ENCODE measurements around the gene CCDC149.

CCDC149 gene

DNA sequence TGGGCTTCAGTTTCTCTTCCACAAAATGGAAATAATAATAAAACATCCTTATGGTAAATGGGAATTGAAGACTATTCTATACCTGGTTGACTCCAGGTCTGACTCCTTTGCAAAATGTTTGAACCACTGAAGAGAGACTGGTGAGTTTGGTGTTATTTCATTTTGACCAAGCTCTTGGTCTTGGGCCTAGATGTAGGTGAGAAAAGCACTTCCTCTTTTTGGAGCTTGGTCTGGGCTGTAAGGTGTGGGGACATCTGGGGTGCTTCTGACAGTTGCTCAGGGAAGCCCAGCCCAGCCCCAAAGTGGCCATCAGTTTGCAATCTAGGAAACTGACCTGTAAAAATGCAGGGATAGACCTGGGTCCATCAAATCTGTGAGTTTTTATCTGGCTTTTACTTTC lies 144.2 kb downstream of the CCDC149 start:
- Histone ChIP-seq H3K4me3 (no peak overlapping the region), H3K27ac (no peak overlapping the region), H4K20me1 (peaks cover 0 to 11% (median 0%) of the 10 kb centered on the region in 11 experiments; a peak in 2 of 22 replicates), H3K9ac (no peak overlapping the region), H3K4me2 (no peak overlapping the region), H3K27me3 (peaks cover 0 to 83% (median 0%) of the 10 kb centered on the region in 11 experiments; a peak in 7 of 22 replicates), H3K4me1 (peaks cover 0 to 16% (median 10%) of the 10 kb centered on the region in 10 experiments; a peak in 14 of 20 replicates), H3K9me3 (replicated peaks in 1 of 11) (peaks cover 0 to 38% (median 9%) of the 10 kb centered on the region in 11 experiments; a peak in 11 of 22 replicates), H3K36me3 (no peaks in the 10 kb centered on the region)
- no peak for TF ChIP-seq Cebpa-rat (IDR thresholded peaks at IDR 0.05)

DNA sequence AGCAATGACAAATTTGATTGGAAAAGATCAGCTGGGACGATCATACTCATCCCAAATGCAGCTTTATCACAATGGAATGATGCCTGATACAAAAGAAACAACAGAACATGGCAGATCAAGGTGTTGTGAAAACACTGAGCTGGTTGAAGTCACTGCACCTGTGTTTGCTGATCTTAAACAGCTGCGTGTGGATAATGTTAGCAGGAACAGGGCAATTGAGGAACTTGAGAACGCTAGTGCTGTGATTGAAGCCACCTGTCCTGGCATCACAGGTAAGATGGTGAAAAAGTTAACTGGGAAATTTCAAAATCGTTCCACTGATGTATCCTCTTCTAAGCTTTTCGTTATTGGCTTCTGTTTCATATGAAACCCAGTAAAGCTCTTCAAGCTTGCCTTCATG lies 144.8 kb downstream of the CCDC149 start:
- no peak overlapping the region for H3K4me2 ChIP-seq
- no peak overlapping the region for H3K4me3 ChIP-seq
- no peak for TF ChIP-seq Cebpa-rat (IDR thresholded peaks at IDR 0.05)
- no peak overlapping the region for H3K9ac ChIP-seq
- no peak overlapping the region for H3K27ac ChIP-seq
- H3K9me3 ChIP-seq (replicated peaks in 1 of 11), result peaks cover 0 to 39% (median 9%) of the 10 kb centered on the region in 11 experiments; a peak in 11 of 22 replicates
- H3K27me3 ChIP-seq, result peaks cover 0 to 85% (median 0%) of the 10 kb centered on the region in 11 experiments; a peak in 7 of 22 replicates
- no peaks in the 10 kb centered on the region for H3K36me3 ChIP-seq
- peaks cover 0 to 16% (median 10%) of the 10 kb centered on the region in 10 experiments; a peak in 14 of 20 replicates for H3K4me1 ChIP-seq
- H4K20me1 ChIP-seq, result peaks cover 0 to 11% (median 0%) of the 10 kb centered on the region in 11 experiments; a peak in 2 of 22 replicates

DNA sequence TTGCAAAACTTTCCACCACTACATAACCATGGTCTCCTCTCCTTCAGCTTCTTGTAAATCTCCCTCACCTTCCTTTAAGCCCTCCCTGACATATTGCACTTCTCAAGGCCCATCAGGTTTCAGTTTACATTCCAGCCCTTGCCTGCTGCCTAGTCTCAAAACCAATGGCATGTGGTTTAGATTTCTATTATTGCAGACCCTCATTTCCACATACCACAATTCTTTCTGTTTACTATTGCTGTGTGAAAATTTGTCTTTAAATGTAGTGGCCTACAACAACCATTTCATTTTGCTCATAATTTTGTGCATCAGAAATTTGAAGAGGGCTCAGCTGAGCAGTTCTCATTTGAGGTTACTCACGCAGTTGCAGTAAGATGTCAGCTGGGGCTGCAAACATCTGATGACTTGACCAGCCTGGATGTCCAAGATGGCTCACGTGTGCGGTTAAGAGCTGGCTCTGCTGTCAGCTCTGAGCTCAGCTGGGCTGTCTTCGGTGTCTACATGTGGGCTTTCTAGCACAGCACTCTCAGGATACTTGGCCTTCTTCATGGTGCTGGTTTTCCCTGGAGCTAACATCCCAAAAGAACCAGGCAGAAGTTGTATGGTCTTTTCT lies 147.4 kb downstream of the CCDC149 start:
- Histone ChIP-seq H3K4me1 (peaks cover 0 to 15% (median 10%) of the 10 kb centered on the region in 10 experiments; a peak in 14 of 20 replicates), H3K27me3 (peaks cover 0 to 71% (median 0%) of the 10 kb centered on the region in 11 experiments; a peak in 7 of 22 replicates), H4K20me1 (peaks cover 0 to 10% (median 0%) of the 10 kb centered on the region in 11 experiments; a peak in 2 of 22 replicates), H3K27ac (no peak overlapping the region), H3K4me2 (no peak overlapping the region), H3K36me3 (no peaks in the 10 kb centered on the region), H3K9me3 (replicated peaks in 1 of 11) (peaks cover 0 to 39% (median 9%) of the 10 kb centered on the region in 11 experiments; a peak in 11 of 22 replicates), H3K4me3 (no peak overlapping the region), H3K9ac (no peak overlapping the region)
- no peak for TF ChIP-seq Cebpa-rat (IDR thresholded peaks at IDR 0.05)

DNA sequence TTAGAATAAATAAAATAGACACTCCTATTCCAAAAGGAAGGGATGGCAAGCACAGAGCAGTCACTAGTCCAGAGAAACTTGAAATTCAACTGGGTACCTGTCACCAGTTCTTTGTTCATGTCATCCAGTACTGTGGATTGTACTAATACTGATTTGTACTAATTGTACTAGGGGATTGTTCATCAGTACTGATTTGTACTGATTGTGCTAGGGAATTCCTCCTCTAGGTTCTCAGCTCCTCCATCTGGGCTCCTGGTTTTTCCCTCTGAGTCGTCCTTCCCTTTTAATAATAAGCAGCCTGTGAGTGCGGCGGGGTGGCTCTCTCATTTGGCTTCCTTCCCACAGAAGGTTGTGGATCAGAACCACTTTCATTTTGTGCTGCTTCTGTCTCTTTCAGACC lies 148.5 kb downstream of the CCDC149 start:
- Histone ChIP-seq H4K20me1 (no peaks in the 10 kb centered on the region; a peak in 1 of 22 replicates), H3K4me3 (no peak overlapping the region), H3K27me3 (peaks cover 0 to 65% (median 0%) of the 10 kb centered on the region in 11 experiments; a peak in 7 of 22 replicates), H3K4me1 (peaks cover 0 to 4% (median 0%) of the 10 kb centered on the region in 10 experiments; a peak in 7 of 20 replicates), H3K36me3 (no peaks in the 10 kb centered on the region), H3K9ac (no peak overlapping the region), H3K27ac (no peak overlapping the region), H3K4me2 (no peak overlapping the region), H3K9me3 (replicated peaks in 1 of 11) (peaks cover 0 to 40% (median 9%) of the 10 kb centered on the region in 11 experiments; a peak in 13 of 22 replicates)
- no peak for TF ChIP-seq Cebpa-rat (IDR thresholded peaks at IDR 0.05)

DNA sequence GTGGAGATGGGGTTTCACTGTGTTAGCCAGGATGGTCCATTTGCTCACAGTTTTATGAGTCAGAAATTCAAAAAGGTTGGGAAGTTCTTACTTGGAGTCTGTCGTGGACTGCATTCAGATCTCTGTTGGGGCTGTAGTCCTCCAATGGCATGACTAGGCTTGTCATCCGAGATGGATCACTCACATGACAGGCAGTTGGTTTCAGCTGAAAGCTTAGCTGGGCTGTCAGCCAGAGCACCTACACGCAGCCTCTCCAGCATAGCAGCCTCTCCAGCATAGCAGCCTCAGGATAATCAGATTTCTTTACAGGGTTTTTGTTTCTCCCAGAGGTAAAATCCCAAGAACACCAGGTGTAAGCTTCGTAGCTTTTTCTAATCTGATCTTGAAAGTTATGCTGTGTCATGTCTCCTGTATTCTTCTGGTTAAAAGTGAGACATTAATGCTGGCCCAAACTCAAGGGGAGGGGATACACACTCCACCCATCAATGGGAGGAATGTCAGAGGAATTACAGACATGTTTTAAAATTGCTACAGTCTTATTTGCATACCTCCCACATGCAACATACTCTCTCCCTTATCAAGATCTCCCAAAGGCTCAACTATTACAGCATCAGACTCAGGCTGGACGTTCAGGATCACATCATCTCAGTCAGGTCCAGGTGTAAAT lies 149.1 kb downstream of the CCDC149 start:
- no peak overlapping the region for H3K9ac ChIP-seq
- no peaks in the 10 kb centered on the region for H3K36me3 ChIP-seq
- H3K4me3 ChIP-seq, result no peak overlapping the region
- no peaks in the 10 kb centered on the region for H3K4me1 ChIP-seq
- no peak for TF ChIP-seq Cebpa-rat (IDR thresholded peaks at IDR 0.05)
- H3K4me2 ChIP-seq, result no peak overlapping the region
- H3K9me3 ChIP-seq (replicated peaks in 1 of 11), result peaks cover 4 to 46% (median 14%) of the 10 kb centered on the region in 11 experiments; a peak in 20 of 22 replicates
- H3K27me3 ChIP-seq, result peaks cover 0 to 60% (median 0%) of the 10 kb centered on the region in 11 experiments; a peak in 7 of 22 replicates
- H4K20me1 ChIP-seq, result no peaks in the 10 kb centered on the region
- H3K27ac ChIP-seq, result no peak overlapping the region

Data from BLaER1 treated with 17β-estradiol and CSF1 and Interleukin-3, amounts not matched to agents 10 nM and 100 nM (cell line).